Fibroblast of lung (primary cell): ENCODE measurements around the gene COX7A2. TPM values are rescaled to one million over a fixed set of nuclear protein-coding genes. Genes with fewer than 3 reads are reported as not detected.

Experiments used
- DNase-seq, 2 donors: peaks; one replicate each; pipeline versions ENCODE4 v3.0.0 to v3.0.0-alpha.2; 2010; ENCODE audit warnings: low read depth in 2 of 2
- H2AFZ ChIP-seq: 2 replicates; pipeline ENCODE4 v1.5.1; 2012; ENCODE audit warnings: low read length, control low read depth, inconsistent platforms
- H3K27ac ChIP-seq: 2 replicates; pipeline ENCODE4 v1.5.1; 2011; ENCODE audit warnings: low read length, control low read depth; ENCODE audit not compliant: insufficient read depth
- H3K27me3 ChIP-seq: 2 replicates; pipeline ENCODE4 v1.5.1; 2011; ENCODE audit warnings: mild to moderate bottlenecking, low read length; ENCODE audit not compliant: control insufficient read depth, insufficient read depth
- H3K36me3 ChIP-seq: 2 replicates; pipeline ENCODE4 v1.5.1; 2011; ENCODE audit warnings: low read length; ENCODE audit not compliant: control insufficient read depth, insufficient read depth
- H3K4me1 ChIP-seq: 2 replicates; pipeline ENCODE4 v1.5.1; 2011; ENCODE audit warnings: low read length; ENCODE audit not compliant: control insufficient read depth, insufficient read depth; ENCODE audit errors: extremely low read depth
- H3K4me2 ChIP-seq: 2 replicates; pipeline ENCODE4 v1.5.1; 2011; ENCODE audit warnings: low read length, control low read depth; ENCODE audit not compliant: insufficient read depth; ENCODE audit errors: extremely low read depth
- H3K4me3 ChIP-seq, 4 experiments: fragments of 200-600 bp in 1 of 4; sonication (generic) in 1 of 4; replicated peaks in 1 of 4; 2 replicates each; pipeline ENCODE4 v1.5.1; 2011 to 2016; ENCODE audit warnings: low read length in 4 of 4, low read depth in 3 of 4, mild to moderate bottlenecking in 3 of 4, control low read depth in 2 of 4, inconsistent platforms in 1 of 4, mixed read lengths in 1 of 4; ENCODE audit not compliant: insufficient read depth in 1 of 4; ENCODE audit errors: control extremely low read depth in 1 of 4
- H3K79me2 ChIP-seq: 2 replicates; pipeline ENCODE4 v1.5.1; 2012; ENCODE audit warnings: mild to moderate bottlenecking, low read length, inconsistent platforms; ENCODE audit not compliant: control insufficient read depth, insufficient read depth
- H3K9ac ChIP-seq: 2 replicates; pipeline ENCODE4 v1.5.1; 2011; ENCODE audit warnings: mild to moderate bottlenecking, low read length, control low read depth; ENCODE audit not compliant: insufficient read depth
- H3K9me3 ChIP-seq: 2 replicates; pipeline ENCODE4 v1.5.1; 2012; ENCODE audit warnings: low read depth, low read length; ENCODE audit not compliant: control insufficient read depth, insufficient read depth
- H4K20me1 ChIP-seq: 2 replicates; pipeline ENCODE4 v1.5.1; 2011; ENCODE audit warnings: low read length; ENCODE audit not compliant: control insufficient read depth, insufficient read depth; ENCODE audit errors: extremely low read depth
- CTCF ChIP-seq, 2 donors: IDR thresholded peaks in 1 of 2; conservative IDR thresholded peaks in 1 of 2; 1 replicate in 1 of 2; 2 replicates in 1 of 2; pipeline ENCODE4 v1.5.1; 2011 to 2012; ENCODE audit warnings: low read length in 2 of 2, control low read depth in 1 of 2, inconsistent platforms in 1 of 2, low read depth in 1 of 2, mild to moderate bottlenecking in 1 of 2
- EZH2 ChIP-seq: IDR thresholded peaks from 2 replicates; pipeline ENCODE4 v1.5.1; 2012; ENCODE audit warnings: low read length, control low read depth, mild to moderate bottlenecking; ENCODE audit errors: missing control alignments
- polyA plus RNA-seq, 2 donors: library from polyadenylated mRNA; depleted of rRNA in 1 of 2; stranded (reverse) in 1 of 2; unstranded in 1 of 2; fragments of >200 nt; gene quantifications; 2 replicates each; pipeline ENCODE4 v1.2.1, GENCODE V29; 2011 to 2012; ENCODE audit warnings: missing spikeins in 1 of 2
- total RNA-seq: library from RNA; depleted of rRNA; stranded (reverse); fragments of >200 nt; gene quantifications from 2 replicates; pipeline ENCODE4 v1.2.1, GENCODE V29; 2014

COX7A2 gene
- total and polyA plus RNA-seq, 2 donors (not counting 1 experiment from before 2014, with no cell fraction given), result 115 to 159 TPM

GRCh38 chr6:75217193-75217592, 26.4 kb downstream of the COX7A2 start:
- peak; percentile 63 to 67 for DNase-seq
- no peak overlapping the region for H3K4me2 ChIP-seq
- no peak overlapping the region for H3K9ac ChIP-seq
- H3K27ac ChIP-seq, result peak overlapping the region; percentile 11
- H3K36me3 ChIP-seq, result no peaks in the 10 kb centered on the region
- no peak overlapping the region for H2AFZ ChIP-seq
- no peaks in the 10 kb centered on the region for H3K79me2 ChIP-seq
- H3K4me3 ChIP-seq, result no peak overlapping the region
- no peaks in the 10 kb centered on the region for H4K20me1 ChIP-seq
- H3K27me3 ChIP-seq, result no peaks in the 10 kb centered on the region
- no peak for TF ChIP-seq EZH2
- TF ChIP-seq CTCF (conservative IDR thresholded peaks at IDR 0.05 in 1 of 2, IDR thresholded peaks at IDR 0.05 in 1 of 2; ENCODE audit: low read depth in 1 of 2, low read length in 2 of 2), result no peak
- H3K4me1 ChIP-seq, result peaks cover 4% of the 10 kb centered on the region
- no peaks in the 10 kb centered on the region for H3K9me3 ChIP-seq

- no peak overlapping the region for H3K27ac ChIP-seq
- H4K20me1 ChIP-seq, result no peaks in the 10 kb centered on the region
- H3K4me3 ChIP-seq, result no peak overlapping the region
- DNase-seq, result no peak
- TF ChIP-seq EZH2 (no peak), CTCF (conservative IDR thresholded peaks at IDR 0.05 in 1 of 2, IDR thresholded peaks at IDR 0.05 in 1 of 2; ENCODE audit: low read depth in 1 of 2, low read length in 2 of 2) (no peak)
- no peak overlapping the region for H3K4me2 ChIP-seq
- no peak overlapping the region for H2AFZ ChIP-seq
- H3K79me2 ChIP-seq, result no peaks in the 10 kb centered on the region
- H3K36me3 ChIP-seq, result no peaks in the 10 kb centered on the region
- no peaks in the 10 kb centered on the region for H3K9me3 ChIP-seq
- no peak overlapping the region for H3K9ac ChIP-seq
- H3K27me3 ChIP-seq, result no peaks in the 10 kb centered on the region
- peaks cover 4% of the 10 kb centered on the region for H3K4me1 ChIP-seq
These were observed 28.3 kb downstream of the COX7A2 start for GRCh38 chr6:75215291-75215690.

GRCh38 chr6:75213732-75214131, 29.9 kb downstream of the COX7A2 start:
- no peaks in the 10 kb centered on the region for H3K27me3 ChIP-seq
- H3K4me1 ChIP-seq, result peaks cover 4% of the 10 kb centered on the region
- H3K9me3 ChIP-seq, result no peaks in the 10 kb centered on the region
- H3K27ac ChIP-seq, result no peak overlapping the region
- H2AFZ ChIP-seq, result no peak overlapping the region
- no peaks in the 10 kb centered on the region for H3K36me3 ChIP-seq
- H3K79me2 ChIP-seq, result no peaks in the 10 kb centered on the region
- H4K20me1 ChIP-seq, result no peaks in the 10 kb centered on the region
- DNase-seq, result no peak
- H3K9ac ChIP-seq, result no peak overlapping the region
- no peak overlapping the region for H3K4me3 ChIP-seq
- TF ChIP-seq EZH2, result no peak
- no peak for TF ChIP-seq CTCF (conservative IDR thresholded peaks at IDR 0.05 in 1 of 2, IDR thresholded peaks at IDR 0.05 in 1 of 2; ENCODE audit: low read depth in 1 of 2, low read length in 2 of 2)
- H3K4me2 ChIP-seq, result no peak overlapping the region
